Right lung (tissue), 5 donors: ENCODE data around the gene KLK8. TPM values are rescaled to one million over a fixed set of nuclear protein-coding genes. Genes with fewer than 3 reads are reported as not detected.

Source experiments
- DNase-seq, 2 donors: peaks; one replicate each; pipeline ENCODE4 v3.0.0-alpha.2; 2013
- polyA plus RNA-seq, 5 donors: library from polyadenylated mRNA; unstranded; fragments of 120-200 nt; gene quantifications; one replicate each; pipeline versions ENCODE4 v1.2.1 to v1.2.3, GENCODE V29; 2013; ENCODE audit warnings: inconsistent platforms in 1 of 5, low replicate concordance in 1 of 5; ENCODE audit not compliant: insufficient read length in 5 of 5, insufficient read depth in 1 of 5

The KLK8 gene
- polyA plus RNA-seq, 5 donors = 0.46 TPM; not detected in 4

- DNase-seq = no peak
Measured at GRCh38 chr19:50949861-50950260, 51.5 kb downstream of the KLK8 start.

DNA sequence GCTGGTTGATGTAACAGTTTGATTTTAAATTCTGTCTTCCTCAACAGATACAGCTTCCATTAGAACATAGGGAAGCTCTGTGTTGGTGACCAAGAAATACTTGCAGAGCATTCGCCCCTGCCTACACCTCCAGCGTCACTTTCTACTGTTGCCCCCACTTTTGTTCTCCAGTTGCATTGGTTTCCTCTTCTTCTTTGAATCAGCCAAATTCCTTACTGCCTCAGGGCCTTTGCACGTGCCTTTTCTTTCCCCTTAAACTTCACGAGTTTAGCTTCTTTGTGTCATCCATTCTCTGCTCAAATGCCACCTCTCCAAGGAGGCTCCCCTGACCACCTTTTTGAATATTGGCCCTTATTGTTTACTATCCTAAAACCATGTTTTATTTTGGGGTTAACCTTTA, 54.3 kb downstream of the KLK8 start:
- no peak for DNase-seq

Other genes starting within 250 kb of the KLK8 start
- not detected for gene GPR32, start 231.1 kb downstream of the KLK8 start, polyA plus RNA-seq
- under 1 TPM in 2 of 5 donors, not detected in 3; 0.18 to 0.19 TPM for gene ACP4, start 211.2 kb downstream of the KLK8 start, polyA plus RNA-seq
- gene KLK1, start 177.8 kb downstream of the KLK8 start, polyA plus RNA-seq = under 1 TPM; 0.39 to 0.94 (median 0.80) TPM
- not detected for gene KLK15, start 168.0 kb downstream of the KLK8 start, polyA plus RNA-seq
- not detected for gene KLK3, start 146.7 kb downstream of the KLK8 start, polyA plus RNA-seq
- under 1 TPM in 3 of 5 donors, not detected in 2; 0.16 to 0.24 (median 0.17) TPM for gene KLK2, start 128.2 kb downstream of the KLK8 start, polyA plus RNA-seq
- gene KLK4, start 90.2 kb downstream of the KLK8 start, polyA plus RNA-seq = not detected
- under 1 TPM; 0.18 to 0.93 (median 0.56) TPM for gene KLK5, start 48.6 kb downstream of the KLK8 start, polyA plus RNA-seq
- gene KLK6, start 32.0 kb downstream of the KLK8 start, polyA plus RNA-seq = under 1 TPM in 4 of 5 donors, not detected in 1; 0.15 to 0.37 (median 0.32) TPM
- gene KLK7, start 17.7 kb downstream of the KLK8 start, polyA plus RNA-seq = under 1 TPM in 3 of 5 donors, not detected in 2; 0.12 to 0.31 (median 0.14) TPM
- 1 to 10 TPM in 3 of 5 donors, under 1 TPM in 2; 0.48 to 1.2 (median 1.1) TPM for gene KLK10, start 18.1 kb upstream of the KLK8 start, polyA plus RNA-seq
- 1 to 10 TPM; 2.1 to 5.0 (median 3.6) TPM for gene KLK11, start 25.0 kb upstream of the KLK8 start, polyA plus RNA-seq
- gene KLK12, start 33.4 kb upstream of the KLK8 start, polyA plus RNA-seq = under 1 TPM; 0.39 to 0.76 (median 0.59) TPM
- under 1 TPM; 0.30 to 0.76 (median 0.38) TPM for gene KLK13, start 63.5 kb upstream of the KLK8 start, polyA plus RNA-seq
- gene KLK14, start 81.3 kb upstream of the KLK8 start, polyA plus RNA-seq = under 1 TPM in 4 of 5 donors, not detected in 1; 0.13 to 0.31 (median 0.23) TPM
- 1 to 10 TPM; 1.7 to 4.4 (median 2.2) TPM for gene CTU1, start 106.8 kb upstream of the KLK8 start, polyA plus RNA-seq
- 1 to 10 TPM in 2 of 5 donors, under 1 TPM in 3; 0.64 to 1.3 (median 0.84) TPM for gene SIGLEC9, start 123.3 kb upstream of the KLK8 start, polyA plus RNA-seq
- under 1 TPM; 0.54 to 0.82 (median 0.66) TPM for gene SIGLEC7, start 140.7 kb upstream of the KLK8 start, polyA plus RNA-seq
- 1 to 10 TPM; 2.5 to 4.2 (median 3.5) TPM for gene CD33, start 223.5 kb upstream of the KLK8 start, polyA plus RNA-seq
- gene SIGLECL1, start 249.5 kb upstream of the KLK8 start, polyA plus RNA-seq = not detected